Activated naive CD8-positive, alpha-beta T cell treated with anti-CD3 and anti-CD28 coated beads, Interleukin-2, amount 50 U/mL, for 24 hours (primary cell): Measurements from ENCODE around the gene SPOP.
A peak's percentile ranks its signal among the peaks of the same experiment; 100 is the strongest.
"Not testable (repeated sequence)": the region's sequence is repeated elsewhere in the genome, so short reads cannot be mapped to it uniquely, and the experiment has no call there.

Experiments
- ATAC-seq: fragments of 150-1000 bp; cut with Tn5 transposase; one replicate; pipeline ENCODE4 v1.10.0; 2021
- DNase-seq: peaks from one replicate; pipeline ENCODE4 v3.0.0; 2021
- H3K27ac Mint-ChIP-seq: one replicate; pipeline ENCODE4 v1.8.0; 2021; ENCODE audit warnings: mild to moderate bottlenecking, mixed read lengths
- H3K27me3 Mint-ChIP-seq: one replicate; pipeline ENCODE4 v1.8.0; 2021; ENCODE audit warnings: mixed read lengths
- H3K36me3 Mint-ChIP-seq: one replicate; pipeline ENCODE4 v1.8.0; 2021; ENCODE audit warnings: low read depth, mixed read lengths
- H3K4me1 Mint-ChIP-seq: one replicate; pipeline ENCODE4 v1.8.0; 2021; ENCODE audit warnings: mixed read lengths
- H3K4me3 Mint-ChIP-seq: one replicate; pipeline ENCODE4 v1.8.0; 2021; ENCODE audit warnings: mild to moderate bottlenecking, moderate library complexity, mixed read lengths
- H3K9me3 Mint-ChIP-seq: one replicate; pipeline ENCODE4 v1.8.0; 2021; ENCODE audit warnings: mixed read lengths

The SPOP gene

DNA sequence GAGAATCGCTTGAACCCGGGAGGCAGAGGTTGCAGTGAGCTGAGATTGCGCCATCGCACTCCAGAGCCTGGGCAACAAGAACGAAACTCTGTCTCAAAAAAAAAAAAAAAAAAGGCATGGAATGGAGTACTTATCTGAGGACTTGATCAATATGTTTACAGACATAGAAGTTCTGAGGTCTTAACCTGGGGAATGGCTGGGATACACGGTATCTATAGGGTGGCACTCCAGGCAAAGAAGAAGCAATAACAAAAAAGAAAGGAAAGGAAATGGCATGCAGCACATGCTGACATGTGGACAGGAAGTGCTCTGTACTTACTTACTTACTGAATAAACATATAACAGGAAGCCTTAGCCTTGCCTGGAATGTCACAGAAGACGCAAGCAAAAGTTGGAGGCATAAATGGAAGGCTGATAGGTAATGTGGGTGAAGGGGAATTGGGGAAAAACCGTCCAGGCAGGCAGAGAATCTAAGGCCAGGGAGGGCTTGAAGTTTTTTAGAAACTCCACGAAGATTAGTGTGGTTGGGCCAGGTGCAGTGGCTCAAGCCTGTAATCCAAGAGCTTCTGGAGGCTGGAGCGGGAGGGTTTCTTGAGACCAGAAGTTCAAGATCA is 10.1 kb upstream of the SPOP start:
- Mint-ChIP-seq H3K27me3 (no peaks in the 10 kb centered on the region), H3K4me1 (peaks cover 45% of the 10 kb centered on the region), H3K27ac (peak overlapping the region; percentile 91), H3K9me3 (no peaks in the 10 kb centered on the region), H3K4me3 (peak overlapping the region; percentile 54), H3K36me3 (no peaks in the 10 kb centered on the region)
- no peak for ATAC-seq
- no peak for DNase-seq

- no peak overlapping the region for H3K4me3 Mint-ChIP-seq
- peaks cover 18% of the 10 kb centered on the region for H3K4me1 Mint-ChIP-seq
- H3K9me3 Mint-ChIP-seq = peaks cover 4% of the 10 kb centered on the region
- ATAC-seq (no peak), DNase-seq (no peak)
- H3K36me3 Mint-ChIP-seq = peaks cover 7% of the 10 kb centered on the region
- H3K27ac Mint-ChIP-seq = no peak overlapping the region
- peaks cover 6% of the 10 kb centered on the region for H3K27me3 Mint-ChIP-seq
Observed at GRCh38 chr17:49681106-49681979, 3.4 kb upstream of the SPOP start.

- Mint-ChIP-seq H3K36me3 (peaks cover 9% of the 10 kb centered on the region), H3K4me3 (no peak overlapping the region), H3K4me1 (peaks cover 28% of the 10 kb centered on the region), H3K27me3 (peaks cover 6% of the 10 kb centered on the region), H3K27ac (no peak overlapping the region), H3K9me3 (peaks cover 4% of the 10 kb centered on the region)
- DNase-seq (no peak), ATAC-seq (no peak)
Observed at GRCh38 chr17:49680314-49680713, 2.4 kb upstream of the SPOP start.

DNA sequence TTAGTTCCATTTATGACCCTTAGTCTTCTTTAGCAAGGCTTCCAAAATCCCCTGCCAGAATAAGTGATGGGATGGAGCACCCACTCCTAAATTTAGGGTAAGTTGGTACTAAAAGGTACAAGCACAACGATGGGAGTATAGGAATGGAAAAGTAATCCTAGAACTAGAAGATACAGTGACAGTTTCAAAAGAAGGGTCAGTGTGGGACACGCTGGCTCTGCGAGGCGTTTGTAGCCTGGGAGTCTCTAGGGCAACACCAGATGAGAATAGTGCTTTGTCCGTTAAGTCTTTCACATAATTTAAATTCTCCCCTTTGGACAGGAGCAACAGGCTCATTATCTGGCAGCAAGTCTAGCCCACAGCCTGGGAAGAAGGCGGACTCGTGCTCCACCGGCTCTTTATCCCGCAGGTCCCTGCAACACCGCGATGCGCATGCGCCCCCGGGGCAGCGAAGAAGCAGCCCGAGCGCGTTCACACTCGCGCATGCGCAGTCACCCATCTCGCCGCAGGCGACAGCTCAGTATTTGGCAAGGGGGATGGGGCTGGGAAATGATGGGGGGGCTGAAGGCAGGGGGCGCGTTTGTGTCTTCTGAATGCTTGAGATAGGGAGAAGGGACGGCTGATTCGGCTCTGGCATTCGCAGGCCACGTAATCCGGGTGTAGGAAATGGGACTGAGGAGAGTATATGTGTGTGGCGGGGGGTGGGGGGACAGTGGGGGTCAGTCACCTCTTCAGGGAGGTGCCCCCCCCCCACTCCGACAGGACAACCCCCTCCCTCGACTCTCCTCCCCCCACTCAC is 564 bp downstream of the SPOP start:
- H3K27me3 Mint-ChIP-seq = peaks cover 6% of the 10 kb centered on the region
- peak overlapping the region; percentile 85 for H3K4me3 Mint-ChIP-seq
- H3K9me3 Mint-ChIP-seq = peaks cover 4% of the 10 kb centered on the region
- DNase-seq (peak; percentile 98), ATAC-seq (peak; percentile 70)
- peak overlapping the region; percentile 92 for H3K27ac Mint-ChIP-seq
- H3K36me3 Mint-ChIP-seq = peaks cover 21% of the 10 kb centered on the region
- peaks cover 50% of the 10 kb centered on the region for H3K4me1 Mint-ChIP-seq

- peak overlapping the region; percentile 92 for H3K27ac Mint-ChIP-seq
- H3K36me3 Mint-ChIP-seq = peaks cover 24% of the 10 kb centered on the region
- no peak for DNase-seq
- peaks cover 6% of the 10 kb centered on the region for H3K27me3 Mint-ChIP-seq
- peaks cover 4% of the 10 kb centered on the region for H3K9me3 Mint-ChIP-seq
- H3K4me1 Mint-ChIP-seq = peaks cover 57% of the 10 kb centered on the region
- ATAC-seq = peak; percentile 35
- H3K4me3 Mint-ChIP-seq = peak overlapping the region; percentile 85
Observed at GRCh38 chr17:49676276-49676868, 1.5 kb downstream of the SPOP start.

DNA sequence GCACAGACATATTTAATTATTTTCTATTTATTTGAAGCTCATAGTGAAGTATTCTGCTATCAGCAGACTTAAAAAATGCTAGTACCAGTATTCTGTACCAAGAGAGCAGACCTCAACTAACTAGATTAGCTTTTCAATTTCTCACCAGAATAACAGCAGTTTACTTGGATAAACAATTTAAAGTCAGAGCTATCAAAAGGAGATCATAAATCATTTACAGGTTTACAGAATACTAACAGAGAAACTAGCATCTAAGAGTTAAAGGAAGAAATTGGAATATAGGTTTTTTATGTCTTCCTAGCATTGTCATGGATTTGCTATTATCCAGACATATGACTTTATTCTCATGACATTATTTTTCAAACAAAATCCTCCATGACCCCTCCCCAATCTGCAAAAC is 3.4 kb downstream of the SPOP start:
- peaks cover 24% of the 10 kb centered on the region for H3K36me3 Mint-ChIP-seq
- H3K27me3 Mint-ChIP-seq = peaks cover 6% of the 10 kb centered on the region
- H3K4me1 Mint-ChIP-seq = peaks cover 73% of the 10 kb centered on the region
- peaks cover 4% of the 10 kb centered on the region for H3K9me3 Mint-ChIP-seq
- DNase-seq (no peak), ATAC-seq (no peak)
- H3K27ac Mint-ChIP-seq = peak overlapping the region; percentile 63
- H3K4me3 Mint-ChIP-seq = no peak overlapping the region

GRCh38 chr17:49673679-49674078 is 4.2 kb downstream of the SPOP start:
- H3K27me3 Mint-ChIP-seq = not testable (repeated sequence)

GRCh38 chr17:49670641-49671040 is 7.3 kb downstream of the SPOP start:
- ATAC-seq = no peak
- DNase-seq = no peak
- H3K36me3 Mint-ChIP-seq = peaks cover 21% of the 10 kb centered on the region
- H3K27me3 Mint-ChIP-seq = no peaks in the 10 kb centered on the region
- H3K27ac Mint-ChIP-seq = no peak overlapping the region
- peaks cover 65% of the 10 kb centered on the region for H3K4me1 Mint-ChIP-seq
- no peak overlapping the region for H3K4me3 Mint-ChIP-seq
- no peaks in the 10 kb centered on the region for H3K9me3 Mint-ChIP-seq

More at GRCh38 chr17:49673679-49674078, 4.2 kb downstream of the SPOP start:
- not testable (repeated sequence) for DNase-seq, H3K4me3 Mint-ChIP-seq, ATAC-seq, H3K9me3 Mint-ChIP-seq
- Mint-ChIP-seq H3K4me1 (peaks cover 73% of the 10 kb centered on the region), H3K36me3 (peaks cover 24% of the 10 kb centered on the region), H3K27ac (peak overlapping the region; percentile 69)

- Mint-ChIP-seq H3K4me3 (no peak overlapping the region), H3K27me3 (no peaks in the 10 kb centered on the region), H3K4me1 (peaks cover 59% of the 10 kb centered on the region), H3K27ac (no peak overlapping the region), H3K36me3 (peaks cover 16% of the 10 kb centered on the region), H3K9me3 (no peaks in the 10 kb centered on the region)
- no peak for DNase-seq
- no peak for ATAC-seq
Observed at GRCh38 chr17:49670002-49670401, 7.9 kb downstream of the SPOP start.

DNA sequence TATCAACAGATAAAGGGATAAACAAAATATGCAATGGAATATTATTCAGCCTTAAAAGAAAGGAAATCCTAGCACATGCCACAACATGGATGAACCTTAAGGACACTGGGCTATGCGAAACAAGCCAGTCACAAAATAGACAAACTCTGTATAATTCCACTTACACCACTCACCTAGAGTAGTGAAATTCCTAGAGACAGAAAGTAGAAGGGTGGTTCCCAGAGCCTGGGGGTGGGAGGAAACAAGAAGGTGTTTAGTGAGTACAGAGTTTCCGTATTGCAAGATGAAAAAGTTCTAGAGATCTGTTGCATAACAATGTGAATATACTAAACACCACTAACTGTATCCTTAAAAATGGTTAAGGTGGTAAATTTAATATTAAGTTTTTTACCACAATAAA is 10.0 kb downstream of the SPOP start:
- no peaks in the 10 kb centered on the region for H3K27me3 Mint-ChIP-seq
- DNase-seq (no peak), ATAC-seq (peak; percentile 28)
- H3K4me3 Mint-ChIP-seq = no peak overlapping the region
- H3K27ac Mint-ChIP-seq = no peak overlapping the region
- H3K4me1 Mint-ChIP-seq = peaks cover 62% of the 10 kb centered on the region
- H3K9me3 Mint-ChIP-seq = no peaks in the 10 kb centered on the region
- H3K36me3 Mint-ChIP-seq = peaks cover 18% of the 10 kb centered on the region

GRCh38 chr17:49664706-49665211 is 13.1 kb downstream of the SPOP start:
- Mint-ChIP-seq H3K27me3 (no peaks in the 10 kb centered on the region), H3K27ac (no peak overlapping the region), H3K4me3 (no peak overlapping the region), H3K4me1 (peaks cover 49% of the 10 kb centered on the region), H3K36me3 (peaks cover 24% of the 10 kb centered on the region), H3K9me3 (no peaks in the 10 kb centered on the region)
- DNase-seq (no peak), ATAC-seq (no peak)

DNA sequence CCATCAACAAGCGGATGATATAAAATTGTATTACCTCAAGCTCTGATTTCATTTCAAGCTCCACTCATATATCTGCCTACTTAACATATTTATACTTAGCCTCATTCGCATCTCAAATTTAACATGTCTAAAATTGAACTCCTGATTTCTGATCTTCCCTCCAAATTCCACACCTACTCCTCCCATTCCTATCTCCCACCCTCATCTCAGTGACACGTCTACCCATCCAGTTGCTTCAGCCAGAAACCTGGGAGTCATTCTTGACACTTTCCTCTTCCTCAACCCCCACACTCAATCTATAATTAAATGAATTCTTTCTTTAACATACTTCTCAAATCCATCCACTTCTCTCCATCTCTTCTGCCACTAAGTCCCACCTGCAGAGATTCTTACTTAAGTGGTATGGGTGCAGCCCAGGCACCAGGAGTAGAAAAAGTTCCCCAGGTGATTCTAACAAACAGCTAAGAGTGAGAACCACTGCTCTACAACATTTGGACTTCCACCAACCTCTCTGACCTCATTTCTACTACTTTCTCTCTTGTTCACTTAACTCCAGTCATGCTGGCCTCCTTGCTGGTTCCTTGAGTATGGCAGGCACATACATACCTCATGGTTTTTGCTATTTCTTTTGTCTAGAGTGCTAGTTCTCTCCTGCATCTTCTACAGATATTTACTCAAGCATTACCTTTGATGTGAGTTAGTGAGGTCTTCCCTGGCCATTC is 18.1 kb downstream of the SPOP start:
- Mint-ChIP-seq H3K4me1 (peaks cover 51% of the 10 kb centered on the region), H3K27me3 (no peaks in the 10 kb centered on the region), H3K27ac (peak overlapping the region; percentile 3), H3K36me3 (peaks cover 20% of the 10 kb centered on the region), H3K4me3 (no peak overlapping the region), H3K9me3 (no peaks in the 10 kb centered on the region)
- ATAC-seq (no peak), DNase-seq (no peak)

GRCh38 chr17:49656247-49656646 is 21.6 kb downstream of the SPOP start:
- H3K27ac Mint-ChIP-seq = no peak overlapping the region
- peaks cover 5% of the 10 kb centered on the region for H3K36me3 Mint-ChIP-seq
- H3K4me3 Mint-ChIP-seq = no peak overlapping the region
- H3K9me3 Mint-ChIP-seq = no peaks in the 10 kb centered on the region
- no peaks in the 10 kb centered on the region for H3K27me3 Mint-ChIP-seq
- ATAC-seq = no peak
- DNase-seq = no peak
- H3K4me1 Mint-ChIP-seq = peaks cover 53% of the 10 kb centered on the region

- no peaks in the 10 kb centered on the region for H3K27me3 Mint-ChIP-seq
- DNase-seq = no peak
- no peaks in the 10 kb centered on the region for H3K9me3 Mint-ChIP-seq
- peaks cover 65% of the 10 kb centered on the region for H3K4me1 Mint-ChIP-seq
- H3K27ac Mint-ChIP-seq = peak overlapping the region; percentile 73
- no peak overlapping the region for H3K4me3 Mint-ChIP-seq
- H3K36me3 Mint-ChIP-seq = no peaks in the 10 kb centered on the region
- peak; percentile 22 for ATAC-seq
Observed at GRCh38 chr17:49647256-49647585, 30.7 kb downstream of the SPOP start.
